GM10847 (cell line): Measurements from ENCODE around the gene ZNF23.

Experiments
- POLR2A ChIP-seq: IDR thresholded peaks from 2 replicates; pipeline ENCODE4 v1.6.1; 2011; ENCODE audit not compliant: insufficient read length; ENCODE audit errors: extremely low read depth

ZNF23 gene

GRCh38 chr16:71479420-71479819, 17.4 kb upstream of the ZNF23 start:
- no peak for TF ChIP-seq POLR2A

GRCh38 chr16:71476457-71477124, 14.5 kb upstream of the ZNF23 start:
- no peak for TF ChIP-seq POLR2A

DNA sequence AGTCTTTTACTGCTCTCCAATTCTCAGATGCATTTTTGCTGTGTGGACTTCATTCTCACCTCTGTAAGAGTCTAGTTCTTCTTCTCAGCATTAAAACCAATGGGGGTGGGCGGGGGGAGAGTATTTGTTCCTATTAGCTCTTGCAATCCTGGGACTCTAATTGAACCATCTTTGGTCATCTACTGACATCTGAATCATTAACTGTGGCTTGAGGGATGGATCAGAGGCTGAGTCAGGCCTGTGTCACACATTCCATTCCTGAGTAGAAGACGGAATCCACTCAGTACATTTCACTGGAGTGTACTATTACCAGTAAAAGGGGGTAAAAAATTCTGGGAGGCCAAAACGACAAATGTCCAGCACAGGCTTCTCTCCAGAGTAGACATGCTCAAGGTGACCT, 12.8 kb upstream of the ZNF23 start:
- TF ChIP-seq POLR2A = no peak

- no peak for TF ChIP-seq POLR2A
Measured at GRCh38 chr16:71473891-71474290, 11.8 kb upstream of the ZNF23 start.

DNA sequence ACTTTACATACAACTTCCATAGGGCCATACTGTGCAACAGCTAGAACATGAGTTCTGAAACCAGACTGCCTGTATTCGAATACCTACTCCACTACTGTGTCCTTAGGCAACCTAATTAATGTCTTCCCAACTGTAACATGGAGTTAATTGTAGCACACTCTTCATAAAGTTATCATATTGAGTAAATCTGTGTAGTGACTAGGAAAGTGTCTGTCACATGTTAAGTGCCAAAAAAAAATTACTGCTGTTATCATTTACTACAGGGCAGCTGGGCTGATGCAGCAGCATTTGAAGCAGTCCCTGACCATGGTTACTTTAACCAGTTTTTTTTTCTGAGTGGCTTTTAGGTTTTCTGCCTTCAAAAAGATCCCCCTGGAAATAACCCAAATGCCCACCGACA, 10.9 kb upstream of the ZNF23 start:
- TF ChIP-seq POLR2A = no peak

- no peak for TF ChIP-seq POLR2A
Measured at GRCh38 chr16:71472051-71472450, 10.0 kb upstream of the ZNF23 start.

DNA sequence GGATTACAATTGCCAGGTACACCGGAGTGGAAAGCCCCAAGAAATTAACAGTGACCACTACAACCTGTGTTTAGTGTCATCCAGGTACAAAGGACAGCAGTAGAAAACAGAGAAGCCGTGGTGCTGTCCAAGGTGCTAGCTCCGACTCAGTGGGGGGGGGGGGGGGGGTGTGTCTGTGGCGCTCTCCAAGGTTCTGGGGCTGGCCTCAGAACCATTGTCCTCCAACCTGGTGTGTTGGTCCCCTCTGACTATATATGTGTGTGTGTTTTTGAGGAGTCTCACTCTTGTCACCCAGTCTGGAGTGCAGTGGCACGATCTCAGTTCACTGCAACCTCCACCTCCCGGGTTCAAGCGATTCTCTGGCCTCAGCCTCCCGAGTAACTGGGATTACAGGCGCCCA, 5.8 kb upstream of the ZNF23 start:
- no peak for TF ChIP-seq POLR2A

DNA sequence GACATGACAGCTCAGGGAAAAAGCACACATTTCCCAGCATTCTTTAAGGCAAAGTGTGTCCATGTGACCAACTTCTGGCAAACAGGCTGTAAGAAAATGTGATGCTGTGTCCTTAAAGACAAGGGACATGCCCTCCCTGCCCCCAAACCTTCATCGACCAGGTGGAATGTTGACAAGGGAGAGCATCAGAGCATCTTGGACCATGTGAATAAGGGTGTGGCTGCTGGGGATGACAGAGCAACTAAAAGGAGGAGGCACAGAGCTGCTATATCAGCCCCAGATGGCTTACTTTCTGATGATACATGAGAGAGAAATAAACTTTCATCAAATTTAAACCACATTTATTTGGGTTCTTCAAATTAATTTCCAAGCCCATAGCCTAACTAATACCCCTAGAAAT, 2.2 kb upstream of the ZNF23 start:
- no peak for TF ChIP-seq POLR2A

- TF ChIP-seq POLR2A = no peak
Measured at GRCh38 chr16:71460941-71461340, 1.1 kb downstream of the ZNF23 start.

GRCh38 chr16:71460236-71460635, 1.8 kb downstream of the ZNF23 start:
- no peak for TF ChIP-seq POLR2A

GRCh38 chr16:71459510-71459909, 2.5 kb downstream of the ZNF23 start:
- TF ChIP-seq POLR2A = no peak

DNA sequence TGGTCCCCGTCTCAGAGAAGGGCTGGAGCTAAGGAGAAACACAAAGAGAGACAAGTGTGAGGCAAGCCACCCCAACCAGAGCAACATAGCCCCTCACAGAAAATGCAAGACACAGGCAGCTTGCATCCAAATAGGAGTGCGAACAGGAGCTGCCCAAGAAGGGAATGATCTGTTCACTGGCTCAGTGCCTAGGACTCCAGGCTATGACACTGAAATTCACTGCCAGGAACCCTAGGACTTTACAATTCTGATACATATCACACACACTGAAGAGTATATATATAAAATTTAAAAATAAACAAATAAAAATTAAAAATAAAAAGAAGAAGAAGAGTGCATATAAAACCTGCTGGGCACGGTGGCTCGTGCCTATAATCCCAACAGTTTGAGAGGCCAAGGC, 5.2 kb downstream of the ZNF23 start:
- no peak for TF ChIP-seq POLR2A

DNA sequence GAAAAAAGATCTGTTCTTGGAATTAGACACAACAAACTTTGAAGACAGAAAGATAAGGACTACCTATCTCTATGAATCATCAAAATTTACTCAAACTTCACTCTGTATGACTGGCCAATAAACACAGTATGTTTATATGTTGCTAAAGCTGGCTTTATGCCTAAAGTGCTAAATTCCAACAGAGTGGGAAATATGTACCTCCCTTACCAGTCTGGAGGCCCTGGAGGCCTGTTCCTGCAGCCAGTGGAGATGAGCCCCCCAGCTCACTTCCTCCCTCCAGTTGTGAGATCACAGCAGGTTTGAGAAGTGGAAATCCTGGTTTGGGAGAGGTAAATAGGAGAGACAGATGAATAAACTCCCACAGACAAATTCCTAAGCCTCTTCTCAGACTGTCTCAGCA, 9.0 kb downstream of the ZNF23 start:
- TF ChIP-seq POLR2A = no peak

DNA sequence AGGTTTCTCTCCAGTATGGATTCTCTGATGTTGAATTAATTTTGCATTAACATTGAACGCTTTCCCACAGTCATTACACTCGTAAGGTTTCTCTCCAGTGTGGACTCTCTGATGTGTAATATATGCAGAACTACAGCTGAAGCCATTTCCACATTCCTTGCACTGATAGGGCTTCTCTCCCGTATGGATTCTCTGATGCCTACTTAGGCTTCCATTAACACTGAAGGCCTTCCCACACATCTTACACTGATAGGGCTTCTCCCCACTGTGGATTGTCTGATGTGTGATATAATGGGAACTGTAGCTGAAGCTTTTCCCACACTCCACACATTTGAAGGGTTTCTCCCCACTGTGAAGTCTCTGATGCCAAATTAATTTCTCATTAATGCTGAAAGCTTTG, 13.0 kb downstream of the ZNF23 start:
- no peak for TF ChIP-seq POLR2A

GRCh38 chr16:71448274-71448866, 13.7 kb downstream of the ZNF23 start:
- TF ChIP-seq POLR2A = no peak

DNA sequence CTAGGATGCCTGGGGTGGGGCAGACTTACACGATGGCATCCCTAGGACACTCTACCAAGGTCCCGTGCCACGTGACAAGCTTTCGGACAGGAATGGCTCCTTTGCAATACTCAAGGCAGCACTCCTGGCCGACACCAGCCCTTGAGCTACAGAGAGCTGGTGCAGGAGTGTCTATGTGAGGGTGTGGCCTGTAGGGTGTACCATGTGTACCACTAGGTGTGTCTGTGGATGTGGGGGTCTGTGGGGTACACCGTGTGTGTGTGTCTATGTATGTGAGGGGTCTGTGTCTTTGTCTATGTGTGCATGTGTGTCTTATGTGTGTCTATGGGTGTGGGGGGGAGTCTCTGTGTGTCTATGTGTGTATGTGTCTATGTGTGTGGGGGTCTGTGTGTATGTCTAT, 18.3 kb downstream of the ZNF23 start:
- TF ChIP-seq POLR2A = no peak

- TF ChIP-seq POLR2A = no peak
Measured at GRCh38 chr16:71442051-71442440, 20.0 kb downstream of the ZNF23 start, which contains the start of gene TLE7. TSS of gene TLE7 (minus strand) at chr16:71442054. CDS start at chr16:71433324, 8,730 bp downstream.

DNA sequence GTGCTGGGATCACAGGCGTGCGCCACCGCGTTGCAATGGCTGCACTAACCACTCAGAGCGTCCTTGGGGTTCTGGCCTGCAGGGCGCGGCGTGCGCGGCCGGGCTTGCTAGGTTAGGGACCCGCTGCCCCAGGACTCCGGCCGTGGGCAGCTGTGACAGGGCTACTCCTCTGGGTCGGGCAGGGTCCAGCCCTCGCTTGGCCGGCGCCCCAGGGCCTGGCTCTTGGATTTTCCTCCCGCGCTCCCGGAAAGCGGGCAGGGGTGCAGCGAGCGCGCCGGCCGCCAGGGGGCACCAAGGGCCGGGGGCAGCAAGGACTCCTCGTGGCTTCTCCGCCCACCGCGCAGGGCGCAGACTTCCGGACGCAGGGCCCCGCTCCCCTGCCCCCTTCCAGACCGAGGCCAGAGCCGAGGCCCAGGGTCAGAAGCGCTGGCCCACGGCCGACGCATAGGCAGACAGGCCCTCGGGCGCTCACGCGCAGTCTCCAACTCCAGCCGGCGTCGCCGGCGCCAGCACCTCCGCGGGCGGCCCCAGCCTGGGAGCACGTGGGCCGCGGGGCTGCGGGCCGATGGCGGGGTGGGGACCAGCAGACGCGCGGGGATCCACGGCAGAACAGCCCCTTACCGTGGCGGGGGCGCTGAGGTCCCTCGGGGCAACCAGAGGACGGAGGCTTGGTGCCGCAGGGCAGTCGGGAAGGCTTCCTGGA, 20.5 kb downstream of the ZNF23 start:
- TF ChIP-seq POLR2A = no peak
